COLO668 (cell line): Measurements from ENCODE around the gene MLLT3.

Source experiments
- DNase-seq: peaks from one replicate; lab custom pipeline; 2025; ENCODE audit not compliant: unreplicated experiment; lab: John Stamatoyannopoulos, UW

The MLLT3 gene

GRCh38 chr9:20480249-20480648 is 142.1 kb downstream of the MLLT3 start:
- no peak for DNase-seq

DNA sequence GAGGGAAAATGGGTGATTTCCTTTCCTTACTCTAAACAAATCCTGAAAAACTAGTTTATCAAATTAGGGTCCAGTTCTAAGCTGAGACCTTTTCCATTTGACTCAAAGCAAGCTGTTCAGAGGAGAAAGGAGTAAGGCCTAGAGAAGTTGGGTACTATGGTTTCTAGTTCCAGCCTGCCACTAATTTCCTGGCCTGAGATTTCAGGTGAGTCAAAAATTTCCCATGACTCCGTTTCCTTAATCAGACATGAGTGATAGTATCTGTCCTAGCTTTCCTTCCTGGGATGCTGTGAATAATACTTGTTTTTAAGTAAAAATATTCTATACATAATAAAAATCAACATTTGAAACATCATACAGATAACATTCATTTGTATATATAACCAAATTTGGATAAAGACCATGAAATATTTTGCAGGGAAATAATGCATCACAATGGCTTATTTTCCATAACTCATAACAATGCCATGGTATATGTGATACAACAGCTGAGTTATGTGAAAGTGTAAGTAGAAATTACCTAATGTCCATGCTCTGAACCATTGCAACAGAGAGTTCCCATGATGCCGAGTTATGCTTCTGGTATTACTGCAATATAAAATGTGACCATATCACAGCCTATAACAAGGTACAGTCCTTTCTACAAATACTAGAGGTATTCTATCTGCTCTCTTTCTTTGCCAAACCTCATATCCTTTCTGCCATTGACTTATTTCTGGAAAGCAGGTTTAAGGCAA is 142.7 kb downstream of the MLLT3 start:
- no peak for DNase-seq

GRCh38 chr9:20478786-20479185 is 143.5 kb downstream of the MLLT3 start:
- no peak for DNase-seq

- DNase-seq, result no peak
These were observed 144.2 kb downstream of the MLLT3 start for GRCh38 chr9:20477940-20478620.

DNA sequence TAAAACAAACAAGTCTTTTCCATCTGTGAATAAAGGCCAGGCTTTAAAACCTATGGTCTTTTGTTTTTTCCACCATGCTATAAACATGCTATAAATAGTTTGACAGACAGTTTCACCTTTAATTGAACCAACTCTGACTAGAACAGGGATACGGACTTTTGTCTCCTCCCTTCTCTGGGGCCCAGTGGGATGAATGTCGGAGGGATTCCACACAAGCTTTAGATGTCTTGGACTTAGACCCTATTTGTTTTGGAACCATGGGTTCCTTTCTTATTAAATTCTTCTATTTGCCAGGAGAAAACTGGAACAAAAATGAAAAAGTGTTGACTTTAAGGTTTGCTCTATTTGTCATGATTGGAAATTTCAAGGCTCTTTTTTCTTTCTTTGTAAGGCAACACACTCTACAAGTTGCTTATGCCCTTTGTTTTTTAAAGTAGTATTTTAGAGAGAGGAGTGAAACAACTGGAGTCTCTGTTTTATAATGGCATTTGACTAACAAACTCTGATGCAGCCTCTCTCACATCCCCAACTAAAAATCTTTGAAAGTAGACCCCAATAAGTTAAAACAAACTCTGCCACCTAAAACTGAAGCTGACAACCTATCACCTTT is 145.3 kb downstream of the MLLT3 start:
- no peak for DNase-seq

DNA sequence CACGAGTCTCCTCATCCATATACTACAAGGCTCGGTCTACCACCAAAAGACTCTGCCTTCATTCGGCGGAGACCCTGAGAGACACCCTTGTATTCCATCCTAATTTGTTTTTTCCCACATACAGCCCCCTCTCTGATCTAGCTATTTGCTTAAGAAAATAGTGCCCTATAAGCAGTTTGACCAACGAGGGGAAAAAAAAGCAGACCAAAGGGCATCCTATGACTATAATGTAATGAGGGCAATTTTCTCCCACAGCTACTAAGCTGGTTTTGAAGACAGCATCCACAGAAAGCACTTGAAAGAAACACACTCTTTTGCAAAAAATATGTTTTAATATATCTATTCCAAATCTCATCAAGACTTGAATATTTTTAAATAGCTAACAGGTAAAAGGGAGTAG is 147.8 kb downstream of the MLLT3 start:
- no peak for DNase-seq

DNA sequence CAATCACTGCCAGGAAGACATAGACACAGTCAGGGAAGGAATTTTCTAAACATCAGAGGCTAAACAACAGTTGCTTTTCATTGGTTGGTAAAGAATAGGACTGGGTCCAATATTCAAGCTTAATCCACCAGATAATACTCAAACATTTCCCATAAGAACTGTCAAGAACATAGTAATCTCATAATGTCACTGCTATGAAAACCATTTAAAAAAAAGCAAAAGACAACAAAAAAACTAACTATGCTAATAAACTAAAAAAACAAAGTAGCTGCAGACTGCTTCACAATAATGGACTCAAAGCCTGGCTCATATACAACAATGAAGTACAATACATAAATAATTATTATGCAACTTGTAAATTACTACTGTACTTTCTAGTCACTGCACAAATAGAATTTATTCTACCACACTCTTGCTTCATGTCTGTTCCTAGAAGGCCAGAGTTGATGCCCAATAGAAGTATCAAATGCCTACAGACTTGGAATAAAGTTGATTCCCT is 148.7 kb downstream of the MLLT3 start:
- no peak for DNase-seq

DNA sequence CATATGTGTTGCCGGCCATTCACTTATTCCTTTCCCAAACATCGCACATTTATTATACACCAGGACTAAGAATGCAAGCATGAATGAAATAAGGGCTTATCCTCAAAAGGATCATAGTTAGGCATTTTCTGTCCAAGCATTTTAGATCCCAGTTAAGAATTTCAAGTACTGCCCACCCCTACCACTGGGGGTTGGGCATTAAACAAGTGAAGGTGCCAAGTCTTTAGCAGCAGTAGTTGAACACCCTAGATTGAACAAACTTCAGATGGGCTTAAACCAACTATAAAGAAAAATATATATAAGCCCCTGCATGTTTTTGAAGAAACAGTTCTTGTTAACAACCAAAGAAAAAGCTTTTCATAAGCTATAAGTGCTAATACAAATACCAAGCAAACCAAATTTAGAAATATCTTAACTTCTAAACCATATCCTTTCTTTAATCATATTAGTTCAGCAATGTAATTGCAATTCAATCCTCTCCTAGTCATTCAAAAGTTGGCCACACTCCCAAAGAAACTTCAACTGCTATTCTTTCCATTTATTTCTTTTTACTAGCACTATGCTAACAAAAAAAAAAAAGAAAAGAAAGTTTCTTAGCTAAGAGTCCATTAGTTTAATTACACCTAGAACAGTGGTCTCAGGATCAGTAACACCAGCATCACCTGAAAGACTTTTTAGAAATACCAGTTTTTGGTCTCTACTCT is 149.8 kb downstream of the MLLT3 start:
- DNase-seq, result no peak

GRCh38 chr9:20466328-20467008 is 155.8 kb downstream of the MLLT3 start:
- no peak for DNase-seq

DNA sequence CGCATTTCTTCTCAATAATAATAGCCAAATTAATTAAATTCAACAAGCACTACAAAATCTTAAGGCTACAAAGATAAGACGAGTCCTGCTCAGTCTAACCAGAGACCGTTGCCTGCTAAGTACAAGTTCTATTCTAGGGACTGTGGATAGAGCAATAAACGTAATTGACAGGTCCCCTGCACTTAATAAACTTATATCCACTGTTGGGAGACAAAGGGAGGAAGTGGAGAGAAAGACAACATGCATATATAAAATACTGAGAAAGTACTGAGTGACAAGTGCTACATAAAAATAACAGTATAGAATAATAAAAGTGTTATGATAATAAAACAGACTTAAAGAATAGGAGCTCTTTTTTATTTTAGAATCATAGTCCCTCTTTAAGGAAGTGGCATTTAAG is 158.1 kb downstream of the MLLT3 start:
- DNase-seq, result no peak

GRCh38 chr9:20463823-20464222 is 158.5 kb downstream of the MLLT3 start:
- no peak for DNase-seq

DNA sequence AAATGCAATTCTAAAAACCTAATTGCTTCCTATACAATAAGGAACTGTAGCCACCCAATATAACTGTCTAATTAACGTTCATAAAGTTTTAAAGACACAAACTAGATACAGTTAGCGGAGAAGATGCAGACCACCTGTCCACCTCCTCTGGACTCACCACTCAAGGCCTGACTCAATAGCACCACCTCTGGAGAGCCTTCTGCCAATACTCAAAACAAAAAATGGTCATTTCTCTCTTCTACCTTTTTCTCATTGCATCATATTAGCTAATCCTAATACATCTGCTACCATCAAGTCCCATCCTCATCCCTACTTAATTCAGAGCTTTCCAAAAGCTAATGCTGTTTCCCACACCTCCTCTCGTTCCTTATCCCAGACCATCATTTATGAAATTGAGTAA is 159.9 kb downstream of the MLLT3 start:
- DNase-seq, result no peak

GRCh38 chr9:20447291-20447690 is 175.0 kb downstream of the MLLT3 start:
- peak; percentile 5 for DNase-seq

- no peak for DNase-seq
These were observed 176.1 kb downstream of the MLLT3 start for GRCh38 chr9:20446248-20446647.

GRCh38 chr9:20442461-20443319 is 179.6 kb downstream of the MLLT3 start:
- no peak for DNase-seq

GRCh38 chr9:20441711-20442423 is 180.4 kb downstream of the MLLT3 start:
- no peak for DNase-seq

GRCh38 chr9:20441166-20441565 is 181.1 kb downstream of the MLLT3 start:
- no peak for DNase-seq

DNA sequence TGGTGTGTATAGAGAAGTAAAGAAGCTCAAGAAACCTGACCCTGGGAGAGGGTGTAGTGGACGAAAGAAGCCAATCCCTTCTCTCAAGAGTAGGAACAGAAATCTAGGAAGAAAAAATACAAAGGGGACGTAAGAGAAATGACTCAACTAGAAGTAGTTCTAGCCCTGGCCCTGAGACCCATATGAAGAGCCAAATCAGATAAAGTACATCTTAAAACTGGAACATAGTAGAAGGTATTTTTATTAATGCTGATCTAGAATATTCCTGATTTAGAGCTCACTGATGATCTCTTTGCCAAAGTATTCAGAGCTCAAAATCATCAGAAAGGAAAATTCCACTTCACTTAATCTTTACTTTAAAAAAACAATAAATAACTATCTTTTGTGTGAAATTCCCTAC is 184.8 kb downstream of the MLLT3 start:
- DNase-seq, result no peak

DNA sequence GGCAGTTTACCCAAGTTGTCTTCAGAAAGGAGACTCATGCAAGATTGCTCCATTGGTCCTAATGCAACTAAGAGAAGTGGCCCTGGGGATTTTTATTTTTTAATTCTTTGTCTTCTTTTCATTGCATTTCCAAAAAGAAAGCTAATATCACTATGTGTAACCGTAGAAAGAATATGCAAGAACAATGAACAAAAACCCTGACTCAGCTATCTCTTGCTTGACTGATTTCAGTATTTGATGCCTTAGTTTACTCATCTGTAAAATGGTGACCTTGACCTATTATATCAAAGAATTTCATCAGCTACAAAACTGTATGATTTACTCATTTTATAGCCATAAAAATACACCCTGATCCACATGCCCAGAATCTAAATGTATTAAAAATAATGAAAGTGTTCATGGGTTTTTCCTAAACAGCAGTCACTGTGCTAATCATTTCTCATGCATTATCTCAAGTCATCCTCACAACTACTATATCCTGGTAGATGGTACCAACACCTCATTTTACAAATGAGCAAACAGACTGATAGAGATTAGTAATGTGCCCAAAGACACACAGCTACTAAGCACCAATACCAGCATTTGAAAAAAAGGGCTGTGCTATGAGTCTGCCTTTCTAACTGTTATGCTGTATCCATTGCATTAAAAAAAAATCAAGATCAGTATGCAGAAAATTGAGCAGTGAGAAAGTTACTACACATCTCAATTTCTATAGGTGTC is 185.7 kb downstream of the MLLT3 start:
- DNase-seq, result no peak
